Keratinocyte (primary cell): Measurements from ENCODE around the gene ZNF627.

Source experiments
- EZH2 ChIP-seq: IDR thresholded peaks from one replicate; pipeline ENCODE4 v1.6.1; 2012; ENCODE audit warnings: inconsistent platforms, mild to moderate bottlenecking, low read length, moderate library complexity
- TF ChIP-seq, protein P1 (sequence below), 3 experiments: IDR thresholded peaks in 1 of 3; conservative IDR thresholded peaks in 1 of 3; optimal IDR thresholded peaks in 1 of 3; 2 replicates in 2 of 3; 3 replicates in 1 of 3; pipeline versions ENCODE3 to v1.5.1; 2011; ENCODE audit warnings: low read length in 3 of 3, mild to moderate bottlenecking in 3 of 3, moderate library complexity in 2 of 3, control low read depth in 1 of 3, inconsistent platforms in 1 of 3; ENCODE audit not compliant: insufficient read depth in 2 of 3; ENCODE audit errors: extremely low read depth in 1 of 3

DNA sequence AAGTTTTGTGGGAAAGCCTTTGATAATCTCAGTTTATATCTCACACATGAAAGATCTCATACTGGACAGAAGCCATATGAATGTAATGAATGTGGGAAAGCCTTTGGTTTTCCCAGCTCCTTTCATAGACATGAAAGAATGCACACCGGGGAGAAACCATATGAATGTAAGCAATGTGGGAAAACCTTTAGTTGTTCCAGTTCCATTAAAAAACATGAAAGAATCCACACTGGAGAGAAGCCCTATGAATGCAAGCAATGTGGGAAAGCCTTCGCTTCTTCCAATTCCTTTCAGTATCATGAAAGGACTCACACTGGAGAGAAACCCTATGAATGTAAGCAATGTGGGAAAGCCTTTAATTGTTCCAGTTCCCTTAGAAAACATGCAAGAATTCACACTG is 54.8 kb downstream of the ZNF627 start:
- TF ChIP-seq, protein P1, sequence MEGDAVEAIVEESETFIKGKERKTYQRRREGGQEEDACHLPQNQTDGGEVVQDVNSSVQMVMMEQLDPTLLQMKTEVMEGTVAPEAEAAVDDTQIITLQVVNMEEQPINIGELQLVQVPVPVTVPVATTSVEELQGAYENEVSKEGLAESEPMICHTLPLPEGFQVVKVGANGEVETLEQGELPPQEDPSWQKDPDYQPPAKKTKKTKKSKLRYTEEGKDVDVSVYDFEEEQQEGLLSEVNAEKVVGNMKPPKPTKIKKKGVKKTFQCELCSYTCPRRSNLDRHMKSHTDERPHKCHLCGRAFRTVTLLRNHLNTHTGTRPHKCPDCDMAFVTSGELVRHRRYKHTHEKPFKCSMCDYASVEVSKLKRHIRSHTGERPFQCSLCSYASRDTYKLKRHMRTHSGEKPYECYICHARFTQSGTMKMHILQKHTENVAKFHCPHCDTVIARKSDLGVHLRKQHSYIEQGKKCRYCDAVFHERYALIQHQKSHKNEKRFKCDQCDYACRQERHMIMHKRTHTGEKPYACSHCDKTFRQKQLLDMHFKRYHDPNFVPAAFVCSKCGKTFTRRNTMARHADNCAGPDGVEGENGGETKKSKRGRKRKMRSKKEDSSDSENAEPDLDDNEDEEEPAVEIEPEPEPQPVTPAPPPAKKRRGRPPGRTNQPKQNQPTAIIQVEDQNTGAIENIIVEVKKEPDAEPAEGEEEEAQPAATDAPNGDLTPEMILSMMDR (optimal IDR thresholded peaks at IDR 0.05 in 1 of 3, IDR thresholded peaks at IDR 0.05 in 1 of 3, conservative IDR thresholded peaks at IDR 0.05 in 1 of 3; ENCODE audit: extremely low read depth in 1 of 3, insufficient read depth in 2 of 3, low read length in 3 of 3): no peak
- TF ChIP-seq EZH2: no peak
